ENCODE measurements around the gene MARK3. TPM values are rescaled to one million over a fixed set of nuclear protein-coding genes. Genes with fewer than 3 reads are reported as not detected.

The MARK3 gene
- total RNA-seq, 1 donor from 2014 or later = 138 TPM

DNA sequence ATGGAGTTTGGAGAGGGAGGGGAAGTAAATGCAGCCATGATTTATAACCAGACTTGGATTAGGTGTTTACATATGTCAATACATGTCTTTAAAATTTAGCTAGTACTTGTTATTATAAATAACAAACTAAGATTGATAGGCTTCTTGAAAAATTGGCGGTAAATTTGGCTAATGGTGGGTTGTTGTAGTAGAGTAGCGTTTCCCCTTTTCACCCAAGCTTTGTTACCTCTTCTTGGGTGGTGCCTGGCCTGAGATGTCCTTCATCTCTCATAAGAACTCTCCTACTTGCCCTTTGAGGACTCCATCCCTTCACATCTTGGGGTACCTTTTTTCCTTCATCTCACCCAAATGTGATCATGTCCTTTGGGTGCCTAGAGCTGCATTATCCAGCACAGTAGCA, 11.2 kb downstream of the MARK3 start:
- no peak overlapping the region for H3K4me3 Mint-ChIP-seq (ENCODE audit: low read depth)
- TF ChIP-seq, protein P1, sequence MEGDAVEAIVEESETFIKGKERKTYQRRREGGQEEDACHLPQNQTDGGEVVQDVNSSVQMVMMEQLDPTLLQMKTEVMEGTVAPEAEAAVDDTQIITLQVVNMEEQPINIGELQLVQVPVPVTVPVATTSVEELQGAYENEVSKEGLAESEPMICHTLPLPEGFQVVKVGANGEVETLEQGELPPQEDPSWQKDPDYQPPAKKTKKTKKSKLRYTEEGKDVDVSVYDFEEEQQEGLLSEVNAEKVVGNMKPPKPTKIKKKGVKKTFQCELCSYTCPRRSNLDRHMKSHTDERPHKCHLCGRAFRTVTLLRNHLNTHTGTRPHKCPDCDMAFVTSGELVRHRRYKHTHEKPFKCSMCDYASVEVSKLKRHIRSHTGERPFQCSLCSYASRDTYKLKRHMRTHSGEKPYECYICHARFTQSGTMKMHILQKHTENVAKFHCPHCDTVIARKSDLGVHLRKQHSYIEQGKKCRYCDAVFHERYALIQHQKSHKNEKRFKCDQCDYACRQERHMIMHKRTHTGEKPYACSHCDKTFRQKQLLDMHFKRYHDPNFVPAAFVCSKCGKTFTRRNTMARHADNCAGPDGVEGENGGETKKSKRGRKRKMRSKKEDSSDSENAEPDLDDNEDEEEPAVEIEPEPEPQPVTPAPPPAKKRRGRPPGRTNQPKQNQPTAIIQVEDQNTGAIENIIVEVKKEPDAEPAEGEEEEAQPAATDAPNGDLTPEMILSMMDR (IDR thresholded peaks at IDR 0.05; ENCODE audit: unreplicated experiment) = no peak
- H3K4me1 Mint-ChIP-seq (ENCODE audit: low read depth) = peaks cover 38% of the 10 kb centered on the region
- H3K27ac Mint-ChIP-seq = no peak overlapping the region
- H3K9me3 Mint-ChIP-seq (ENCODE audit: low read depth) = no peaks in the 10 kb centered on the region
- DNase-seq (ENCODE audit: low spot score, unreplicated experiment) = no peak
- no peaks in the 10 kb centered on the region for H3K36me3 Mint-ChIP-seq (ENCODE audit: insufficient read depth)
- H3K27me3 Mint-ChIP-seq = no peaks in the 10 kb centered on the region

GRCh38 chr14:103398427-103399195, 13.4 kb downstream of the MARK3 start:
- Mint-ChIP-seq H3K36me3 (ENCODE audit: insufficient read depth) (no peaks in the 10 kb centered on the region), H3K27ac (no peak overlapping the region), H3K27me3 (no peaks in the 10 kb centered on the region), H3K4me1 (ENCODE audit: low read depth) (peaks cover 40% of the 10 kb centered on the region), H3K4me3 (ENCODE audit: low read depth) (no peak overlapping the region), H3K9me3 (ENCODE audit: low read depth) (no peaks in the 10 kb centered on the region)
- DNase-seq (ENCODE audit: low spot score, unreplicated experiment) = no peak
- TF ChIP-seq, protein P1 (IDR thresholded peaks at IDR 0.05; ENCODE audit: unreplicated experiment) = no peak

GRCh38 chr14:103400537-103400936, 15.3 kb downstream of the MARK3 start:
- Mint-ChIP-seq H3K27me3 (no peaks in the 10 kb centered on the region), H3K4me1 (ENCODE audit: low read depth) (peaks cover 39% of the 10 kb centered on the region), H3K27ac (no peak overlapping the region), H3K4me3 (ENCODE audit: low read depth) (no peak overlapping the region), H3K9me3 (ENCODE audit: low read depth) (no peaks in the 10 kb centered on the region), H3K36me3 (ENCODE audit: insufficient read depth) (peaks cover 3% of the 10 kb centered on the region)
- TF ChIP-seq, protein P1 (IDR thresholded peaks at IDR 0.05; ENCODE audit: unreplicated experiment) = no peak
- no peak for DNase-seq (ENCODE audit: low spot score, unreplicated experiment)

- Mint-ChIP-seq H3K4me1 (ENCODE audit: low read depth) (peaks cover 29% of the 10 kb centered on the region), H3K27me3 (no peaks in the 10 kb centered on the region), H3K36me3 (ENCODE audit: insufficient read depth) (peaks cover 3% of the 10 kb centered on the region), H3K27ac (peak overlapping the region; percentile 21), H3K4me3 (ENCODE audit: low read depth) (no peak overlapping the region), H3K9me3 (ENCODE audit: low read depth) (no peaks in the 10 kb centered on the region)
- no peak for DNase-seq (ENCODE audit: low spot score, unreplicated experiment)
- TF ChIP-seq, protein P1 (IDR thresholded peaks at IDR 0.05; ENCODE audit: unreplicated experiment) = no peak
These were observed 16.3 kb downstream of the MARK3 start for GRCh38 chr14:103401223-103402214.

DNA sequence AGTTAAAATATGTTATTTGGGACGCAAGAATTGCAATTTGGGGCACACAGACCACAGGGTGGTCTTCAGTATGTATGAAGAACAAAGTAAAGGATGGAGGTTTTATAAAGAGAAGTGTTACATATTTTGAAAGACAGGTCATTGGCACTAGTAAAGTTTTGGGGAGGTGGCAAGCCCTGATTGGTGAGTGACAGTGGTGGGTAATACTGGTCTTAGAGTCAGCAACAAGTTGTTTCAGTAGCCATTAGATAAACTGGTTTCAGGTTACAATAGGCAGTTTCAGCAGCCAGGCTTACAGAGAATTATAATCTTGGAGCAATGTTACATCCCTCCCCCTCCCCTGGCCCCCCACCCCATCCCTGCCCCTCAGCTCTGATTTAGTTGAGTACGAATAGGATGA, 17.5 kb downstream of the MARK3 start:
- no peak overlapping the region for H3K4me3 Mint-ChIP-seq (ENCODE audit: low read depth)
- no peak for DNase-seq (ENCODE audit: low spot score, unreplicated experiment)
- TF ChIP-seq, protein P1 (IDR thresholded peaks at IDR 0.05; ENCODE audit: unreplicated experiment) = no peak
- no peaks in the 10 kb centered on the region for H3K27me3 Mint-ChIP-seq
- H3K27ac Mint-ChIP-seq = peak overlapping the region; percentile 17
- no peaks in the 10 kb centered on the region for H3K9me3 Mint-ChIP-seq (ENCODE audit: low read depth)
- H3K4me1 Mint-ChIP-seq (ENCODE audit: low read depth) = peaks cover 35% of the 10 kb centered on the region
- peaks cover 7% of the 10 kb centered on the region for H3K36me3 Mint-ChIP-seq (ENCODE audit: insufficient read depth)
